ENCODE measurements around the gene CUX1.

DNA sequence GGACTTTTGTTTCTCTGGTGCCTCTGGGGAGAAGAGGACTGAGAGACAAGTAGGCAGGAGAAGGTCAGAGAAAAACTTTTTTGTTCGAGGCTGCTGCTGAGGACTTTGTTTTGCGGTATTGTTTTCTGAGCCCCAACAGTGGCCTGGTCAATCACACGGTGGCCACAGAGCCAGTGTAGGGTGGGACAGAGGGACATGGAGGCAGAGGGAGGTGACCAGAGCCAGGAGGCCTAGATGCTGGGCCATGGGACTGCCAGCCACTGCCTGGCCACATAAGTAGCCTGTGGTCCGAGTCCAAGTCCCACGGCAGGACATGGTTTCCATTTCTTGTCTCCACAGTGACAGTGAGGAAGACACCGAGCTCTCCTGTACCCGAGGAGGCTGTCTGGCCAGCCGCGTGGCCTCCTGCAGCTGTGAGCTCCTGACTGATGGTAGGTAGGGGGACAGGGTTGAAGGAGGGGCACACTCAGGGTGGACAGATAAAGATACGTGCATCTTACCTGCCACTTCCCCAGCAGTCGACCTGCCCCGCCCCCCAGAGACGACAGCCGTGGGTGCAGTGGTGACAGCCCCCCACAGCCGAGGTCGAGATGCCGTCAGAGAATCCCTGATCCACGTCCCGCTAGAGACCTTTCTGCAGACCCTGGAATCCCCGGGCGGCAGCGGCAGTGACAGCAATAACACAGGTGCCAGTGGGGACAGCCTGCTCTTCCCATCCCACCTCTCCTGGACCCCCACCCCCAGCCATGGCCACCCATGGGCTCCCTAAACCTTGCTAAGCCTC, 496.8 kb downstream of the CUX1 start:
- TF ChIP-seq, protein P1, sequence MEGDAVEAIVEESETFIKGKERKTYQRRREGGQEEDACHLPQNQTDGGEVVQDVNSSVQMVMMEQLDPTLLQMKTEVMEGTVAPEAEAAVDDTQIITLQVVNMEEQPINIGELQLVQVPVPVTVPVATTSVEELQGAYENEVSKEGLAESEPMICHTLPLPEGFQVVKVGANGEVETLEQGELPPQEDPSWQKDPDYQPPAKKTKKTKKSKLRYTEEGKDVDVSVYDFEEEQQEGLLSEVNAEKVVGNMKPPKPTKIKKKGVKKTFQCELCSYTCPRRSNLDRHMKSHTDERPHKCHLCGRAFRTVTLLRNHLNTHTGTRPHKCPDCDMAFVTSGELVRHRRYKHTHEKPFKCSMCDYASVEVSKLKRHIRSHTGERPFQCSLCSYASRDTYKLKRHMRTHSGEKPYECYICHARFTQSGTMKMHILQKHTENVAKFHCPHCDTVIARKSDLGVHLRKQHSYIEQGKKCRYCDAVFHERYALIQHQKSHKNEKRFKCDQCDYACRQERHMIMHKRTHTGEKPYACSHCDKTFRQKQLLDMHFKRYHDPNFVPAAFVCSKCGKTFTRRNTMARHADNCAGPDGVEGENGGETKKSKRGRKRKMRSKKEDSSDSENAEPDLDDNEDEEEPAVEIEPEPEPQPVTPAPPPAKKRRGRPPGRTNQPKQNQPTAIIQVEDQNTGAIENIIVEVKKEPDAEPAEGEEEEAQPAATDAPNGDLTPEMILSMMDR (IDR thresholded peaks at IDR 0.05; ENCODE audit: borderline replicate concordance, extremely low read depth, low read length, poor library complexity, severe bottlenecking): no peak
- no peak for TF ChIP-seq EZH2 (IDR thresholded peaks at IDR 0.05; ENCODE audit: borderline replicate concordance, low read depth, low read length, severe bottlenecking)
